Measurements from ENCODE around the gene ESAM. TPM values are rescaled to one million over a fixed set of nuclear protein-coding genes. Genes with fewer than 3 reads are reported as not detected.

The ESAM gene
- total RNA-seq, 1 experiment from 2014 or later, result 5.3 TPM

DNA sequence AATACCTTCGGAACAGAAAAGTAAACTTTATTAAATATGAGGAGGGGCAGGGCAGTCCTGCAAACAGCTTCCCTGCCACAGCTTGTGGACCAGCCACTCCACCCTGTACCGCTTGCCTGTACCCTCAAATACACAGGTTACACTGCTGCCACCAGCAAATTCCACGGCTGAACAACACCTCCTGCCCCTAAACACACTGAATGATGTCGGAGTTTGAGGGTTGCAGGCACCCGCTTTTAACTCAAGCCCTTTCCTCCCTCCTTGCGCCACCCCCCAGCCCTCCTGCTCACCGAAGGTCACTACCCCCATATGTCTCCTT is 14.0 kb downstream of the ESAM start:
- CTCF ChIA-PET, result interaction anchor here (0.8 to 2.0 kb wide), 3 partner anchors 10 to 103 kb away, joined by 3 to 20 read pairs (median 12); partner anchors contain the start of gene ESAM
- DNase-seq, result no peak
- peaks cover 9% of the 10 kb centered on the region for H3K36me3 Mint-ChIP-seq (ENCODE audit: insufficient read depth, unreplicated experiment)
- H3K27me3 ChIP-seq (replicated peaks; ENCODE audit: control insufficient read depth, insufficient read depth, low read length), result no peaks in the 10 kb centered on the region
- H3K36me3 ChIP-seq (ENCODE audit: control insufficient read depth, insufficient read depth, low read length), result no peaks in the 10 kb centered on the region
- peak overlapping the region; percentile 33 for H3K27ac Mint-ChIP-seq (ENCODE audit: unreplicated experiment)
- no peaks in the 10 kb centered on the region for H3K9me3 ChIP-seq
- TF ChIP-seq, protein P1, sequence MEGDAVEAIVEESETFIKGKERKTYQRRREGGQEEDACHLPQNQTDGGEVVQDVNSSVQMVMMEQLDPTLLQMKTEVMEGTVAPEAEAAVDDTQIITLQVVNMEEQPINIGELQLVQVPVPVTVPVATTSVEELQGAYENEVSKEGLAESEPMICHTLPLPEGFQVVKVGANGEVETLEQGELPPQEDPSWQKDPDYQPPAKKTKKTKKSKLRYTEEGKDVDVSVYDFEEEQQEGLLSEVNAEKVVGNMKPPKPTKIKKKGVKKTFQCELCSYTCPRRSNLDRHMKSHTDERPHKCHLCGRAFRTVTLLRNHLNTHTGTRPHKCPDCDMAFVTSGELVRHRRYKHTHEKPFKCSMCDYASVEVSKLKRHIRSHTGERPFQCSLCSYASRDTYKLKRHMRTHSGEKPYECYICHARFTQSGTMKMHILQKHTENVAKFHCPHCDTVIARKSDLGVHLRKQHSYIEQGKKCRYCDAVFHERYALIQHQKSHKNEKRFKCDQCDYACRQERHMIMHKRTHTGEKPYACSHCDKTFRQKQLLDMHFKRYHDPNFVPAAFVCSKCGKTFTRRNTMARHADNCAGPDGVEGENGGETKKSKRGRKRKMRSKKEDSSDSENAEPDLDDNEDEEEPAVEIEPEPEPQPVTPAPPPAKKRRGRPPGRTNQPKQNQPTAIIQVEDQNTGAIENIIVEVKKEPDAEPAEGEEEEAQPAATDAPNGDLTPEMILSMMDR (IDR thresholded peaks at IDR 0.05; ENCODE audit: insufficient read depth in 1 of 2, low read depth in 1 of 2, low read length in 1 of 2, severe bottlenecking in 1 of 2, unreplicated experiment in 1 of 2), result no peak
- H3K4me3 ChIP-seq (ENCODE audit: low read depth, low read length), result no peak overlapping the region
- H3K4me3 Mint-ChIP-seq (ENCODE audit: unreplicated experiment), result no peak overlapping the region
- peaks cover 4% of the 10 kb centered on the region for H3K27me3 Mint-ChIP-seq (ENCODE audit: insufficient read depth, unreplicated experiment)
- POLR2A ChIA-PET, result no interaction called here
- BruUV-seq (replicated peaks), result no TSS peak
- H3K9me3 Mint-ChIP-seq (ENCODE audit: unreplicated experiment), result no peaks in the 10 kb centered on the region
- H3K4me1 ChIP-seq, result peaks cover 25% of the 10 kb centered on the region
- intact Hi-C loops (cut with micrococcal nuclease; ENCODE audit: unreplicated experiment), result no loop called here
- H3K4me1 Mint-ChIP-seq (ENCODE audit: low read depth, unreplicated experiment), result peaks cover 17% of the 10 kb centered on the region

DNA sequence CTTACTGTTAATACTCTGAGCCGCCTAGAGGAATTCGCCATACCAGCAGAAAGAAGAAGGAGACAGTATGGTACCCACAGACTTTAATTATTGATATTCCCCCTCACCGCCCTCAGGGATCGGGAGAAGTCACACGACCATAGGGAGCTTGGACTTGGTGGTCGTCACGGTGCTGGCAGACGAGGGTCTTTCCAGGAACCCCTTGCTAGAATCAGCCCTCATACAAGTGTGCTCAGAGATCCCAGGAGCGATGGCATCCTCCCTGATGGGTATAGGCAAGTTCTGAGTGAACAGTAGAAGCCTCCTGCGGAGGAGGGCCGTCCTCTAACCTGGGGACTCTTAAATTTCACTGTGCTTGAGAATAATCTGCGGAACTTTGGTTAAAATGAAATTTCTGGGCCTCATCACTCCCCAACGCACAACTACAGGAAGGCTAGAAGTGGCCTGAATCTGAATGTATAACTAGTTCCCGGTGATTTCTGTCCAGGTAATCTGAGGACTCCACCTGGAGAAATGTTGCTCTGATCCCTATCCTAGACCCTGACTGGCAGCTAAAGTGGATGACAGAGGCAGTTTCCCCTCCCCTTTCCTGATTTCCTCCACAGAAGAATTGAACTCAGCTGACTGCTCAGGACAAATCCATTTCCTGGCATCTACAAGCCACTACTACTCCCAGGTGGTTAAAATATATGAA is 14.5 kb downstream of the ESAM start:
- Histone ChIP-seq H3K27me3 (replicated peaks; ENCODE audit: control insufficient read depth, insufficient read depth, low read length) (no peaks in the 10 kb centered on the region), H3K4me1 (peaks cover 25% of the 10 kb centered on the region), H3K4me3 (ENCODE audit: low read depth, low read length) (peak overlapping the region; percentile 57; the same call in 1 of the 2 replicates), H3K36me3 (ENCODE audit: control insufficient read depth, insufficient read depth, low read length) (no peaks in the 10 kb centered on the region), H3K9me3 (no peaks in the 10 kb centered on the region)
- Mint-ChIP-seq H3K27ac (ENCODE audit: unreplicated experiment) (peak overlapping the region; percentile 60), H3K27me3 (ENCODE audit: insufficient read depth, unreplicated experiment) (peaks cover 4% of the 10 kb centered on the region), H3K36me3 (ENCODE audit: insufficient read depth, unreplicated experiment) (peaks cover 9% of the 10 kb centered on the region), H3K4me3 (ENCODE audit: unreplicated experiment) (peak overlapping the region; percentile 84), H3K9me3 (ENCODE audit: unreplicated experiment) (no peaks in the 10 kb centered on the region), H3K4me1 (ENCODE audit: low read depth, unreplicated experiment) (peaks cover 17% of the 10 kb centered on the region)
- ChIA-PET CTCF (interaction anchor here (0.9 to 2.2 kb wide), 17 partner anchors 9 to 135 kb away, joined by 3 to 71 read pairs (median 8); partner anchors contain the start of genes ESAM, ROBO3, SIAE and SPA17), POLR2A (interaction anchor here (1.0 to 2.1 kb wide), 5 partner anchors 11 to 125 kb away, joined by 6 to 14 read pairs (median 7); partner anchors contain the start of genes MSANTD2, SIAE, SPA17 and TBRG1)
- TF ChIP-seq, protein P1 (IDR thresholded peaks at IDR 0.05; ENCODE audit: insufficient read depth in 1 of 2, low read depth in 1 of 2, low read length in 1 of 2, severe bottlenecking in 1 of 2, unreplicated experiment in 1 of 2), result no peak
- BruUV-seq (replicated peaks), result TSS peak; percentile 40
- intact Hi-C loops (cut with micrococcal nuclease; ENCODE audit: unreplicated experiment), result loop anchor here (1.0 kb wide), 4 partner anchors 8 to 74 kb away; partner anchors contain the start of genes ESAM, NRGN, SIAE and SPA17
- no peak for DNase-seq

DNA sequence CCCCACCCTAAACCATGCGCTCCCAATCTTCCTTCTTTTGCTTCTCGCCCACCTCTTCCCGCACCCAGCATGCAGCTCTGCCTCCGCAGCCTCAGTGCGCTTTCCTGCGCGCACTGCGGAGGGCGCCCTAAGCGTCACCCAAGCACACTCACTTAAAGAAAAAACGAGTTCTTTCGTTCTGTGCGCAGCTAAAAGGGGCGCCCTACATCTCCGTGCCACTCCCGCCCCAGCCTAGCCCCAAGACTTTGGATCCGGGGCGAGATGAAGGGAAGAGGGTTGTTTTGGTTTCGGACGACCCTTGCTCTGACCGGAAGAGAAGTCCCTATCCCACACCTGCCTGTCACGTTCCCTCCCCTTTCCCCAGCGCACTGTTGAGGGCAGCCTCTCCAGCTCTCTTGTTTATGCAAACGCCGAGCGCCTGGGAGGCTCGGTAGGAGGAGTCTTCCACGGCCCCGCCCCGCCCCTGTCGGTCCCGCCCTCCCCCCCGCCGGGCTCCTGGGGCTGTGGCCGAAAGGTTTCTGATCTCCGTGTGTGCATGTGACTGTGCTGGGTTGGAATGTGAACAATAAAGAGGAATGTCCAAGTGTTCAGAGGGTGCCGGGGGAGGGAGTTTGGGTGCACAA is 15.4 kb downstream of the ESAM start:
- peak overlapping the region; percentile 60 for H3K27ac Mint-ChIP-seq (ENCODE audit: unreplicated experiment)
- POLR2A ChIA-PET, result interaction anchor here (1.0 to 2.1 kb wide), 8 partner anchors 11 to 130 kb away, joined by 3 to 14 read pairs (median 6); partner anchors contain the start of genes MSANTD2, SIAE, SPA17 and TBRG1

More for the DNA sequence above, 15.4 kb downstream of the ESAM start:
- no peaks in the 10 kb centered on the region for H3K9me3 Mint-ChIP-seq (ENCODE audit: unreplicated experiment)
- BruUV-seq (replicated peaks), result no TSS peak
- Histone ChIP-seq H3K9me3 (no peaks in the 10 kb centered on the region), H3K4me1 (peaks cover 25% of the 10 kb centered on the region), H3K4me3 (ENCODE audit: low read depth, low read length) (peak overlapping the region; percentile 57), H3K36me3 (ENCODE audit: control insufficient read depth, insufficient read depth, low read length) (no peaks in the 10 kb centered on the region), H3K27me3 (replicated peaks; ENCODE audit: control insufficient read depth, insufficient read depth, low read length) (peaks cover under 1% of the 10 kb centered on the region; the same call in 1 of the 2 replicates)
- intact Hi-C loops (cut with micrococcal nuclease; ENCODE audit: unreplicated experiment), result loop anchor here (1.0 kb wide), 8 partner anchors 7 to 91 kb away; partner anchors contain the start of genes ESAM, NRGN, SIAE and SPA17
- peaks cover 9% of the 10 kb centered on the region for H3K36me3 Mint-ChIP-seq (ENCODE audit: insufficient read depth, unreplicated experiment)
- peaks cover 17% of the 10 kb centered on the region for H3K4me1 Mint-ChIP-seq (ENCODE audit: low read depth, unreplicated experiment)
- H3K27me3 Mint-ChIP-seq (ENCODE audit: insufficient read depth, unreplicated experiment), result peaks cover 7% of the 10 kb centered on the region
- CTCF ChIA-PET, result interaction anchor here (0.5 to 2.2 kb wide), 28 partner anchors 9 to 1567 kb away, joined by 3 to 71 read pairs (median 4); partner anchors contain the start of genes ESAM, MSANTD2, ROBO3 and SIAE
- H3K4me3 Mint-ChIP-seq (ENCODE audit: unreplicated experiment), result peak overlapping the region; percentile 84
- peak; percentile 94 to 98 for DNase-seq
- TF ChIP-seq, protein P1 (IDR thresholded peaks at IDR 0.05; ENCODE audit: insufficient read depth in 1 of 2, low read depth in 1 of 2, low read length in 1 of 2, severe bottlenecking in 1 of 2, unreplicated experiment in 1 of 2), result peak; percentile 75 to 94
